ENCODE measurements around the gene SHROOM1.

Gene SHROOM1

DNA sequence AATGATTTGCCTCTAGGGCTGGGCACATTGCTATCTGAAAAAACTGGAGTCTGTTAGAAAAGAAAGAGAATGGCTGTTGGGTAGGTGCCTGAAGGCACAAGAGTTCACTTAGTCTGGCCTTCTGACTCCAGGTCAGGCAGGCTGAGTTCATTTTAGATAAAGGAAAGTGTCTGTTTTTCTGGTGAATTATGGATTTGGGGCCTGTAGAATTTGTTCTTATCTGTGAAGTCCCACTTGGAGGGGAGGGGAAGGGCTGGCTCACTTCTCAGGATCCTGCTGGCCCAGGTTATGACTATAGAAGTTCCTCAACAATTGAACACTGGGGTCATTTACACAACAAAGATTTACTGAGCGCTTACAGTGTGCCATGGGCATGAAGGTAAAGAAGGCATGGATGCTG lies 41.9 kb downstream of the SHROOM1 start:
- no peaks in the 10 kb centered on the region for H3K36me3 ChIP-seq (ENCODE audit: control insufficient read depth, insufficient read depth, low read length)
- H3K4me3 ChIP-seq (replicated peaks; ENCODE audit: low read depth, low read length) = no peak overlapping the region
- DNase-seq (ENCODE audit: extremely low read depth, insufficient read length) = no peak
- TF ChIP-seq, protein P1, sequence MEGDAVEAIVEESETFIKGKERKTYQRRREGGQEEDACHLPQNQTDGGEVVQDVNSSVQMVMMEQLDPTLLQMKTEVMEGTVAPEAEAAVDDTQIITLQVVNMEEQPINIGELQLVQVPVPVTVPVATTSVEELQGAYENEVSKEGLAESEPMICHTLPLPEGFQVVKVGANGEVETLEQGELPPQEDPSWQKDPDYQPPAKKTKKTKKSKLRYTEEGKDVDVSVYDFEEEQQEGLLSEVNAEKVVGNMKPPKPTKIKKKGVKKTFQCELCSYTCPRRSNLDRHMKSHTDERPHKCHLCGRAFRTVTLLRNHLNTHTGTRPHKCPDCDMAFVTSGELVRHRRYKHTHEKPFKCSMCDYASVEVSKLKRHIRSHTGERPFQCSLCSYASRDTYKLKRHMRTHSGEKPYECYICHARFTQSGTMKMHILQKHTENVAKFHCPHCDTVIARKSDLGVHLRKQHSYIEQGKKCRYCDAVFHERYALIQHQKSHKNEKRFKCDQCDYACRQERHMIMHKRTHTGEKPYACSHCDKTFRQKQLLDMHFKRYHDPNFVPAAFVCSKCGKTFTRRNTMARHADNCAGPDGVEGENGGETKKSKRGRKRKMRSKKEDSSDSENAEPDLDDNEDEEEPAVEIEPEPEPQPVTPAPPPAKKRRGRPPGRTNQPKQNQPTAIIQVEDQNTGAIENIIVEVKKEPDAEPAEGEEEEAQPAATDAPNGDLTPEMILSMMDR (IDR thresholded peaks at IDR 0.05; ENCODE audit: insufficient read depth, low read length, poor library complexity, severe bottlenecking) = no peak
- H3K27me3 ChIP-seq (replicated peaks; ENCODE audit: control insufficient read depth, insufficient read depth, low read length) = no peaks in the 10 kb centered on the region

DNA sequence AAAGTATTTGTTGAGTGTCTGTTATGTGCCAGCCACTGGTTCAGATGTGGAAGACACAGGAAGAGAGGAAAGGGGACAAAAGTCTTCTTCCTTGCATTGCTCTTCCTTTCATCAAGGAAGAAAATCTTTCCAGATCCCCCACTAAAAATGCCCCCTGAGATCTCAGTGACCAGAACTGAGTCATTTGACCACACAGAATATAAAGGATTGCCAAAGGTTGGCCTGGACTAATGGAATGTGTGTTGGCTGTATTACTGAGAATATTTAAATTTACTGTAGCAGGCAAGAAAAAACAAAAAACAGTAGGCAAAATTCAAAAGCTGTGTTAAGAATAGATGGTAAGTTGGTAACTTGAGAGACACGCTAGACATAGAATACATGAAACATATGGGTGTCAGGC lies 43.4 kb downstream of the SHROOM1 start:
- no peaks in the 10 kb centered on the region for H3K36me3 ChIP-seq (ENCODE audit: control insufficient read depth, insufficient read depth, low read length)
- H3K27me3 ChIP-seq (replicated peaks; ENCODE audit: control insufficient read depth, insufficient read depth, low read length) = no peaks in the 10 kb centered on the region
- DNase-seq (ENCODE audit: extremely low read depth, insufficient read length) = no peak
- no peak overlapping the region for H3K4me3 ChIP-seq (replicated peaks; ENCODE audit: low read depth, low read length)
- TF ChIP-seq, protein P1 (IDR thresholded peaks at IDR 0.05; ENCODE audit: insufficient read depth, low read length, poor library complexity, severe bottlenecking) = no peak

DNA sequence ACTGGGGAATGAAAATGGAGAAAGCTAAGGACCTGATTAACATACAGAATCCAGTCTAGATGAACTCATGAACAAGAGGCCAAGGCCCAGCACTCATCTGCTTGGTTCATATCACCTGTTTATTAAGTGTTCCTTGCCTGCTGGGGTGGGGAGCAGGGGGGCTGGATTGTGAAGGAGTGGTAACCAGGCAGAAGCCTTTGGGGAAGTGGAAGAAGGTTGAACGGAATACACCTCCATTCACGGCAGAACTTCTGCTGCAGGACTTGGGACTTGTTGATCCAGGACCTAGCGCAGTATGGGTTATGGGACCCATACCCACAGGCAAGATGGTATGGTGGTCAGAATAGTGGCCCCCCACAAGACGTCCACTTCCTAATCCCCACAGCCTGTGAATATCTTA lies 44.6 kb downstream of the SHROOM1 start:
- no peak overlapping the region for H3K4me3 ChIP-seq (replicated peaks; ENCODE audit: low read depth, low read length)

DNA sequence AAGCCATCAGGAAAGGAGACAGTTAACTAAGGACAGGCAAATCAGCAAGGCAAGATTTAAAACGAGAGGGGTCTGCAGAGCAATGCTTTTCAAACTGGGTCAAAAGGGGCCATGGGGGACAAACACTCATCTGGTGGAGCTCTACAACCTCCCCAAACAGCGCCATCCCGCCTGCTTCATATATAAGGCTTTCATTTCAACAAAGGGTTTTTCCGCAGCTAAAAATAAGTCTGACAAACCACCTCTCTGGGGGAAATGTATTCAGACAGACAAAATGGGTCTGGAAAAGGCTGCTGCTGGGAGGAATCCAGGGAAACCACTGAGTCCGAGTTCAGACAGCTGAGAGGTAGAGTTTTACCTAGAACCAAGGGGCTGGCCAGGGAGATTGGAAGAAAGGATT lies 45.1 kb downstream of the SHROOM1 start:
- Histone ChIP-seq H3K36me3 (ENCODE audit: control insufficient read depth, insufficient read depth, low read length) (no peaks in the 10 kb centered on the region), H3K4me3 (replicated peaks; ENCODE audit: low read depth, low read length) (no peak overlapping the region), H3K27me3 (replicated peaks; ENCODE audit: control insufficient read depth, insufficient read depth, low read length) (no peaks in the 10 kb centered on the region)
- TF ChIP-seq, protein P1 (IDR thresholded peaks at IDR 0.05; ENCODE audit: insufficient read depth, low read length, poor library complexity, severe bottlenecking) = no peak
- no peak for DNase-seq (ENCODE audit: extremely low read depth, insufficient read length)

More for the DNA sequence above, 44.6 kb downstream of the SHROOM1 start:
- Histone ChIP-seq H3K27me3 (replicated peaks; ENCODE audit: control insufficient read depth, insufficient read depth, low read length) (no peaks in the 10 kb centered on the region), H3K36me3 (ENCODE audit: control insufficient read depth, insufficient read depth, low read length) (no peaks in the 10 kb centered on the region)
- TF ChIP-seq, protein P1 (IDR thresholded peaks at IDR 0.05; ENCODE audit: insufficient read depth, low read length, poor library complexity, severe bottlenecking) = no peak
- DNase-seq (ENCODE audit: extremely low read depth, insufficient read length) = no peak

DNA sequence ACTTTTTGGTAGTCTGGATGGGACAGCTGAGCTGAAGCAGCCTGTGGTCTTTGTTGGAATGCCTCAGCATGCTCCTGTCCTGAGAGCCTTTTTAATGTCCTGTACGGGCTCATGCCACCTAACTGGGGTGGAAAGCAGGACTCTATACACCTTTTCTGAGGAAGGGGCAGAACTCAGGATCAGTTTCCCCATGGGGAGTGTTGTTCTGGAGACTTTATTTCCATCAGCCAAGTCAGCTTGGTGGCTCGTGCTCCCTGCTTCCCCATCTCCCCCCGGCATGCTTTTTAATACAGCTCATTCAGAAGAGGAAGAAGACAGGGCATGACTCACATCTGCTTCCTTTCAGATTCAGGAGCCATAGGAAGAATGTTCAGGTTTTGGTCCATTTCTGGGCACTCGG lies 48.3 kb downstream of the SHROOM1 start:
- H3K36me3 ChIP-seq (ENCODE audit: control insufficient read depth, insufficient read depth, low read length) = no peaks in the 10 kb centered on the region
- TF ChIP-seq, protein P1 (IDR thresholded peaks at IDR 0.05; ENCODE audit: insufficient read depth, low read length, poor library complexity, severe bottlenecking) = no peak
- no peaks in the 10 kb centered on the region for H3K27me3 ChIP-seq (replicated peaks; ENCODE audit: control insufficient read depth, insufficient read depth, low read length)
- no peak for DNase-seq (ENCODE audit: extremely low read depth, insufficient read length)
- H3K4me3 ChIP-seq (replicated peaks; ENCODE audit: low read depth, low read length) = no peak overlapping the region

DNA sequence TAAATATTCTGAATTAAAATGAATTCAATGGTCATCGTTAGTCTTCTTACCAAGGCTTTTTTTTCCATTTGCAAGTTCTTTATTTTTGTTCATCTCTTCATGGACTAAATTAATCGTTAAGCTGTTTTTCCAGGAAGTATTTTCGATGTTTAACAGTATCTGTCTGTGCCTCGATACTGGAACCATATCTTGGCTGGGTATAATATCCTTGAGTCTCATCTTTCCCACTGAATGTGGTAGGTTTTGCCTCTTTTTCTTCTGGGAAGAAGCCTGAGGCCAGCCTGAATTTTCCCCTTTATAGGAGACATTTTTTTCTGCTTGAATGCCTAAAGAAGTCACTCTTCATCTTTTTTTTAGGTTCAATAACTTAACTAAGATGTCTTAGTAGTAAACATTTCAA lies 49.4 kb downstream of the SHROOM1 start:
- no peaks in the 10 kb centered on the region for H3K27me3 ChIP-seq (replicated peaks; ENCODE audit: control insufficient read depth, insufficient read depth, low read length)
- TF ChIP-seq, protein P1 (IDR thresholded peaks at IDR 0.05; ENCODE audit: insufficient read depth, low read length, poor library complexity, severe bottlenecking) = no peak
- no peaks in the 10 kb centered on the region for H3K36me3 ChIP-seq (ENCODE audit: control insufficient read depth, insufficient read depth, low read length)
- no peak overlapping the region for H3K4me3 ChIP-seq (replicated peaks; ENCODE audit: low read depth, low read length)
- DNase-seq (ENCODE audit: extremely low read depth, insufficient read length) = no peak

All from GM06990 (cell line).